HCT116 (cell line): Measurements from ENCODE around the gene SLC4A7. TPM values are rescaled to one million over a fixed set of nuclear protein-coding genes. Genes with fewer than 3 reads are reported as not detected.

Source experiments
- ATAC-seq: fragments of 200-7000 bp; cut with Tn5 transposase; 2 replicates; pipeline ENCODE4 v1.9.1; 2020; ENCODE audit warnings: mild to moderate bottlenecking, moderate library complexity
- BruUV-seq: library from RNA; stranded (reverse); fragments of 400-500 nt; replicated peaks from 2 replicates; lab custom pipeline; 2021; lab: Mats Ljungman, UMichigan
- CTCF ChIA-PET: fragments of 300-600 bp; sonication (Branson Sonifier 250); formaldehyde crosslinking; loops from one replicate; lab custom pipeline; 2021; ENCODE audit warnings: antibody characterized with exemption; lab: Charles Lee
- POLR2A ChIA-PET: fragments of 300-600, 350-600 bp; sonication (Branson Sonifier 250); formaldehyde crosslinking; loops from one replicate; lab custom pipeline; 2021; ENCODE audit warnings: antibody characterized with exemption; lab: Charles Lee
- RAD21 ChIA-PET, 2 experiments: fragments of 300-600 bp; sonication (Branson Sonifier 250); formaldehyde crosslinking; loops; one replicate each; lab custom pipeline; 2023; ENCODE audit warnings: low total read pairs in 2 of 2; ENCODE audit not compliant: uncharacterized antibody in 2 of 2, unreplicated experiment in 2 of 2, low non-redundant PET in 1 of 2; lab: Charles Lee
- DNase-seq: peaks from one replicate; pipeline ENCODE4 v3.0.0-alpha.2; 2010; ENCODE audit warnings: low read depth, low spot score
- H2AFZ ChIP-seq: fragments of 200-600 bp; shearing (Covaris generic), sonication (generic); 2 replicates; pipeline ENCODE4 v1.6.1; 2017; ENCODE audit warnings: low read depth, mixed run types, mixed read lengths, antibody characterized with exemption, low read length; ENCODE audit not compliant: poor library complexity, severe bottlenecking
- H3K27ac ChIP-seq: 2 replicates; pipeline ENCODE4 v1.5.1; 2012; ENCODE audit warnings: low read depth, low read length
- H3K27me3 ChIP-seq: fragments of 200-600 bp; sonication (generic); 2 replicates; pipeline ENCODE4 v1.6.1; 2016; ENCODE audit warnings: mixed run types, low read length, mixed read lengths; ENCODE audit not compliant: insufficient read depth
- H3K36me3 ChIP-seq, 2 experiments: fragments of 200-500 bp in 1 of 2; fragments of 200-600 bp in 1 of 2; sonication (Bioruptor generic) in 1 of 2; sonication (generic) in 1 of 2; 2 replicates each; pipeline versions ENCODE4 v1.5.1 to v1.6.1; 2014 to 2016; ENCODE audit warnings: low read length in 2 of 2, inconsistent platforms in 1 of 2, mixed read lengths in 1 of 2, mixed run types in 1 of 2; ENCODE audit not compliant: insufficient read depth in 2 of 2, control insufficient read depth in 1 of 2
- H3K4me1 ChIP-seq, 2 experiments: fragments of 200-600 bp in 1 of 2; sonication (generic) in 1 of 2; 2 replicates each; pipeline versions ENCODE4 v1.5.1 to v1.6.1; 2012 to 2017; ENCODE audit warnings: low read length in 2 of 2, inconsistent platforms in 1 of 2, mild to moderate bottlenecking in 1 of 2, mixed read lengths in 1 of 2, mixed run types in 1 of 2, moderate library complexity in 1 of 2; ENCODE audit not compliant: insufficient read depth in 2 of 2, control insufficient read depth in 1 of 2
- H3K4me2 ChIP-seq: fragments of 200-600 bp; sonication (generic); 2 replicates; pipeline ENCODE4 v1.6.1; 2017; ENCODE audit warnings: mixed run types, low read length, mixed read lengths
- H3K4me3 ChIP-seq, 2 experiments: fragments of 200-600 bp in 1 of 2; sonication (generic) in 1 of 2; replicated peaks in 1 of 2; 2 replicates each; pipeline ENCODE4 v1.5.1; 2011 to 2016; ENCODE audit warnings: low read length in 2 of 2, control low read depth in 1 of 2, low read depth in 1 of 2, mild to moderate bottlenecking in 1 of 2, mixed read lengths in 1 of 2, mixed run types in 1 of 2
- H3K79me2 ChIP-seq: fragments of 200-600 bp; sonication (generic); 2 replicates; pipeline ENCODE4 v1.6.1; 2017; ENCODE audit warnings: mild to moderate bottlenecking, mixed run types, low read length, moderate library complexity, mixed read lengths; ENCODE audit not compliant: insufficient read depth
- H3K9ac ChIP-seq: fragments of 200-600 bp; sonication (generic); 2 replicates; pipeline ENCODE4 v1.6.1; 2016; ENCODE audit warnings: low read length, mixed read lengths
- H3K9me2 ChIP-seq: fragments of 200-600 bp; sonication (generic), shearing (Covaris generic); 2 replicates; pipeline ENCODE4 v1.6.1; 2017; ENCODE audit warnings: mixed run types, mild to moderate bottlenecking, moderate library complexity; ENCODE audit not compliant: insufficient read depth
- H3K9me3 ChIP-seq, 2 experiments: fragments of 200-500 bp in 1 of 2; fragments of 200-600 bp in 1 of 2; sonication (Bioruptor generic) in 1 of 2; sonication (generic) in 1 of 2; 2 replicates each; pipeline ENCODE4 v1.6.1; 2014 to 2017; ENCODE audit warnings: low read length in 2 of 2, mixed read lengths in 2 of 2, inconsistent platforms in 1 of 2, low read depth in 1 of 2, mild to moderate bottlenecking in 1 of 2, mixed run types in 1 of 2, moderate library complexity in 1 of 2; ENCODE audit not compliant: control insufficient read depth in 1 of 2, insufficient read depth in 1 of 2
- H4K20me1 ChIP-seq: fragments of 200-600 bp; sonication (generic), shearing (Covaris generic); 2 replicates; pipeline ENCODE4 v1.6.1; 2017; ENCODE audit warnings: mixed run types, mild to moderate bottlenecking, moderate library complexity; ENCODE audit not compliant: insufficient read depth
- CBX3 ChIP-seq: IDR thresholded peaks from 2 replicates; pipeline ENCODE4 v1.6.1; 2012; ENCODE audit warnings: low read depth
- EGR1 ChIP-seq: IDR thresholded peaks from 2 replicates; pipeline ENCODE4 v1.6.1; 2012; ENCODE audit warnings: low read depth
- ELF1 ChIP-seq: IDR thresholded peaks from 2 replicates; pipeline ENCODE4 v1.6.1; 2012; ENCODE audit warnings: low read depth, borderline replicate concordance
- FOSL1 ChIP-seq: IDR thresholded peaks from 2 replicates; pipeline ENCODE4 v1.6.1; 2012; ENCODE audit warnings: low read depth
- JUND ChIP-seq: IDR thresholded peaks from 2 replicates; pipeline ENCODE4 v1.6.1; 2012
- POLR2AphosphoS5 ChIP-seq: IDR thresholded peaks from 2 replicates; pipeline ENCODE4 v1.6.1; 2011; ENCODE audit warnings: mild to moderate bottlenecking, low read depth, low read length, moderate library complexity
- SIN3A ChIP-seq: IDR thresholded peaks from 2 replicates; pipeline ENCODE4 v1.6.1; 2012; ENCODE audit warnings: low read depth
- SRF ChIP-seq: IDR thresholded peaks from 2 replicates; pipeline ENCODE4 v1.6.1; 2012; ENCODE audit warnings: low read depth
- TCF7L2 ChIP-seq: IDR thresholded peaks from 2 replicates; pipeline ENCODE4 v1.7.0; 2011; ENCODE audit warnings: borderline replicate concordance, inconsistent platforms; ENCODE audit not compliant: insufficient read depth, insufficient read length; ENCODE audit errors: extremely low read depth
- YY1 ChIP-seq: IDR thresholded peaks from 2 replicates; pipeline ENCODE4 v1.6.1; 2011; ENCODE audit warnings: low read length, low read depth, moderate library complexity, mild to moderate bottlenecking; ENCODE audit not compliant: insufficient replicate concordance; ENCODE audit errors: extremely low read depth
- ZNF274 ChIP-seq: fragments of 200-500 bp; sonication (Bioruptor generic); IDR thresholded peaks from 2 replicates; pipeline ENCODE4 v1.6.1; 2014; ENCODE audit warnings: mild to moderate bottlenecking, low read depth, low read length, inconsistent platforms
- intact Hi-C: fragments of 100-400 bp; cut with micrococcal nuclease; formaldehyde crosslinking; loops from 2 replicates; pipeline ENCODE4 v1.10.0; 2022
- total RNA-seq: library from RNA; stranded (reverse); gene quantifications from one replicate; pipeline ENCODE4 v1.2.1, GENCODE V29; 2021; ENCODE audit not compliant: unreplicated experiment
- TF ChIP-seq, protein P1 (sequence below): IDR thresholded peaks from 2 replicates; pipeline ENCODE4 v1.6.1; 2012; ENCODE audit warnings: low read depth
- TF ChIP-seq, protein P2 (sequence below), 3 experiments: fragments of 200-600 bp in 1 of 3; sonication (generic) in 1 of 3; IDR thresholded peaks in 2 of 3; conservative IDR thresholded peaks in 1 of 3; 2 replicates each; pipeline ENCODE4 v1.5.1; 2012 to 2017; ENCODE audit warnings: low read depth in 2 of 3, low read length in 2 of 3, antibody characterized with exemption in 1 of 3, borderline replicate concordance in 1 of 3, control low read depth in 1 of 3, mild to moderate bottlenecking in 1 of 3, mixed read lengths in 1 of 3, mixed run types in 1 of 3, moderate library complexity in 1 of 3; ENCODE audit not compliant: insufficient read depth in 1 of 3
- TF ChIP-seq, protein P3 (sequence below): IDR thresholded peaks from 2 replicates; pipeline ENCODE4 v1.6.1; 2012

The SLC4A7 gene
- total RNA-seq, 1 experiment from 2014 or later = 37.6 TPM

DNA sequence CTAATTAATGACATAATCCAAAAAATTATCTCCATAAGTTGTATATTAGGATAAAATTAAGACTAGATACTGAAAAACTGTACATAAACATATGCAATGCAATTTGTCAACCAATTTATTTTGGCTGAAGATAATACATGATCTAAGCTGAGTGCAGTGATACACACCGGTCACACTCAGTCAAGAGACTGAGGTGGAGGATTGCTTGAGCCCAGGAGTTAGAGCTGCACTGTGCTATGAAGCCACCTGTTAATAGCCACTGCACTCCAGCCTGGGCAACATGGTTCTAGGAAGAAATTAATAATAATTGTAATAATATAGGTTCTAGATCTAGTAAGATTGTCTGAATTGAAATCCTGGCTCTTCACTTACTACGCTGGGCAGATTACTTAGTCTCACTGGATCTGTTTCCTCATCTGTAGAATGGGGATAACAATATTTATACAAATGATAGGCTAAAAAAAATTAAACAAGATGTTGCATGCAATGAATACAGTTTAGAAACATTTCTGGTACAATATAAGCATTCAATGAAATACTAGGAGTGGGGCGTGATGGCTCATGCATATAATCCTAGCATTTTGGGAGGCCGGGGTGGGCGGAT, 15.8 kb downstream of the SLC4A7 start:
- Histone ChIP-seq H3K27me3 (no peaks in the 10 kb centered on the region), H3K4me1 (peaks cover 3 to 23% of the 10 kb centered on the region in 2 experiments; a peak in 3 of 4 replicates), H3K4me3 (no peak overlapping the region), H3K9me2 (no peaks in the 10 kb centered on the region), H3K79me2 (peaks cover 99% of the 10 kb centered on the region), H3K27ac (no peak overlapping the region), H3K36me3 (no peaks in the 10 kb centered on the region), H3K4me2 (peak overlapping the region; percentile 8; the same call in 1 of the 2 replicates), H3K9ac (no peak overlapping the region), H4K20me1 (no peaks in the 10 kb centered on the region), H2AFZ (no peak overlapping the region), H3K9me3 (no peaks in the 10 kb centered on the region)
- TF ChIP-seq POLR2AphosphoS5 (no peak), ZNF274 (no peak), SIN3A (no peak), FOSL1 (no peak), EGR1 (no peak), ELF1 (no peak), JUND (no peak), CBX3 (no peak), YY1 (no peak), TCF7L2 (no peak), SRF (no peak)
- TF ChIP-seq, protein P1, sequence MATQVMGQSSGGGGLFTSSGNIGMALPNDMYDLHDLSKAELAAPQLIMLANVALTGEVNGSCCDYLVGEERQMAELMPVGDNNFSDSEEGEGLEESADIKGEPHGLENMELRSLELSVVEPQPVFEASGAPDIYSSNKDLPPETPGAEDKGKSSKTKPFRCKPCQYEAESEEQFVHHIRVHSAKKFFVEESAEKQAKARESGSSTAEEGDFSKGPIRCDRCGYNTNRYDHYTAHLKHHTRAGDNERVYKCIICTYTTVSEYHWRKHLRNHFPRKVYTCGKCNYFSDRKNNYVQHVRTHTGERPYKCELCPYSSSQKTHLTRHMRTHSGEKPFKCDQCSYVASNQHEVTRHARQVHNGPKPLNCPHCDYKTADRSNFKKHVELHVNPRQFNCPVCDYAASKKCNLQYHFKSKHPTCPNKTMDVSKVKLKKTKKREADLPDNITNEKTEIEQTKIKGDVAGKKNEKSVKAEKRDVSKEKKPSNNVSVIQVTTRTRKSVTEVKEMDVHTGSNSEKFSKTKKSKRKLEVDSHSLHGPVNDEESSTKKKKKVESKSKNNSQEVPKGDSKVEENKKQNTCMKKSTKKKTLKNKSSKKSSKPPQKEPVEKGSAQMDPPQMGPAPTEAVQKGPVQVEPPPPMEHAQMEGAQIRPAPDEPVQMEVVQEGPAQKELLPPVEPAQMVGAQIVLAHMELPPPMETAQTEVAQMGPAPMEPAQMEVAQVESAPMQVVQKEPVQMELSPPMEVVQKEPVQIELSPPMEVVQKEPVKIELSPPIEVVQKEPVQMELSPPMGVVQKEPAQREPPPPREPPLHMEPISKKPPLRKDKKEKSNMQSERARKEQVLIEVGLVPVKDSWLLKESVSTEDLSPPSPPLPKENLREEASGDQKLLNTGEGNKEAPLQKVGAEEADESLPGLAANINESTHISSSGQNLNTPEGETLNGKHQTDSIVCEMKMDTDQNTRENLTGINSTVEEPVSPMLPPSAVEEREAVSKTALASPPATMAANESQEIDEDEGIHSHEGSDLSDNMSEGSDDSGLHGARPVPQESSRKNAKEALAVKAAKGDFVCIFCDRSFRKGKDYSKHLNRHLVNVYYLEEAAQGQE = no peak
- TF ChIP-seq, protein P2, sequence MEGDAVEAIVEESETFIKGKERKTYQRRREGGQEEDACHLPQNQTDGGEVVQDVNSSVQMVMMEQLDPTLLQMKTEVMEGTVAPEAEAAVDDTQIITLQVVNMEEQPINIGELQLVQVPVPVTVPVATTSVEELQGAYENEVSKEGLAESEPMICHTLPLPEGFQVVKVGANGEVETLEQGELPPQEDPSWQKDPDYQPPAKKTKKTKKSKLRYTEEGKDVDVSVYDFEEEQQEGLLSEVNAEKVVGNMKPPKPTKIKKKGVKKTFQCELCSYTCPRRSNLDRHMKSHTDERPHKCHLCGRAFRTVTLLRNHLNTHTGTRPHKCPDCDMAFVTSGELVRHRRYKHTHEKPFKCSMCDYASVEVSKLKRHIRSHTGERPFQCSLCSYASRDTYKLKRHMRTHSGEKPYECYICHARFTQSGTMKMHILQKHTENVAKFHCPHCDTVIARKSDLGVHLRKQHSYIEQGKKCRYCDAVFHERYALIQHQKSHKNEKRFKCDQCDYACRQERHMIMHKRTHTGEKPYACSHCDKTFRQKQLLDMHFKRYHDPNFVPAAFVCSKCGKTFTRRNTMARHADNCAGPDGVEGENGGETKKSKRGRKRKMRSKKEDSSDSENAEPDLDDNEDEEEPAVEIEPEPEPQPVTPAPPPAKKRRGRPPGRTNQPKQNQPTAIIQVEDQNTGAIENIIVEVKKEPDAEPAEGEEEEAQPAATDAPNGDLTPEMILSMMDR (IDR thresholded peaks at IDR 0.05 in 2 of 3, conservative IDR thresholded peaks at IDR 0.05 in 1 of 3; ENCODE audit: borderline replicate concordance in 1 of 3, insufficient read depth in 1 of 3, low read depth in 2 of 3, low read length in 2 of 3) = no peak
- TF ChIP-seq, protein P3, sequence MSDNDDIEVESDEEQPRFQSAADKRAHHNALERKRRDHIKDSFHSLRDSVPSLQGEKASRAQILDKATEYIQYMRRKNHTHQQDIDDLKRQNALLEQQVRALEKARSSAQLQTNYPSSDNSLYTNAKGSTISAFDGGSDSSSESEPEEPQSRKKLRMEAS = no peak
- ChIA-PET POLR2A (no interaction called here), RAD21 (no interaction called here), CTCF (no interaction called here)
- DNase-seq (no peak), ATAC-seq (no peak)
- BruUV-seq = no TSS peak
- intact Hi-C loops = no loop called here
